SK-N-DZ (cell line): ENCODE results near the gene BCAS1.

Source experiments
- small RNA-seq, 2 experiments: library from RNA; depleted of rRNA; stranded (forward); fragments of <200 nt; gene quantifications; one replicate each; pipeline ENCODE3, GENCODE V24; 2014

The BCAS1 gene

Small RNAs within 50 kb of the gene (small RNA-seq; reads per million reads assigned to genes)
- gene MIR4756: 0 reads per million in 2 experiments
